ENCODE measurements around the gene CIBAR2. TPM values are rescaled to one million over a fixed set of nuclear protein-coding genes. Genes with fewer than 3 reads are reported as not detected.

Gene CIBAR2
- total and polyA plus RNA-seq, 10 donors, result 0.13 to 2.4 (median 0.35) TPM; not detected in 3

DNA sequence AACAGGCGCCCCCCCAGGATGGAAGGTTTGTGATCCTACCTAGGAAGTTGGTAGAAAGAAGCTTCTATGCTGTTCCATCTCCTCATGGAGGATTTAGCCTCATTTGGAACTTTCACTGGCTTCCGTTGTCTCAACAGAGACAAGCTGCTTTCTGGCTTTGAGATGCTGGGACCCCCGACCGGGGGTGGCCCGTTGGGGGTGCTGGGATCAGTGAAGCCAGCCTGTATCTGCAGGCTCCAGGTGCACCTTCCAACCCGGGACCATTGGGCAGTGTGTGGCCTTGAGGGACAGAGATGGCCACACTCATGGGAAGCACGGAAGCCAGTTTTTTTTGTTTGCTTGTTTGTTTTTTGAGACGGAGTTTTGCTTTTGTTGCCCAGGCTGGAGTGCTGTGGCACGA is 15.4 kb downstream of the CIBAR2 start:
- TF ChIP-seq POLR2AphosphoS5 (IDR thresholded peaks at IDR 0.05) (no peak), POLR2A (IDR thresholded peaks at IDR 0.05) (no peak)
- TF ChIP-seq, protein P1, sequence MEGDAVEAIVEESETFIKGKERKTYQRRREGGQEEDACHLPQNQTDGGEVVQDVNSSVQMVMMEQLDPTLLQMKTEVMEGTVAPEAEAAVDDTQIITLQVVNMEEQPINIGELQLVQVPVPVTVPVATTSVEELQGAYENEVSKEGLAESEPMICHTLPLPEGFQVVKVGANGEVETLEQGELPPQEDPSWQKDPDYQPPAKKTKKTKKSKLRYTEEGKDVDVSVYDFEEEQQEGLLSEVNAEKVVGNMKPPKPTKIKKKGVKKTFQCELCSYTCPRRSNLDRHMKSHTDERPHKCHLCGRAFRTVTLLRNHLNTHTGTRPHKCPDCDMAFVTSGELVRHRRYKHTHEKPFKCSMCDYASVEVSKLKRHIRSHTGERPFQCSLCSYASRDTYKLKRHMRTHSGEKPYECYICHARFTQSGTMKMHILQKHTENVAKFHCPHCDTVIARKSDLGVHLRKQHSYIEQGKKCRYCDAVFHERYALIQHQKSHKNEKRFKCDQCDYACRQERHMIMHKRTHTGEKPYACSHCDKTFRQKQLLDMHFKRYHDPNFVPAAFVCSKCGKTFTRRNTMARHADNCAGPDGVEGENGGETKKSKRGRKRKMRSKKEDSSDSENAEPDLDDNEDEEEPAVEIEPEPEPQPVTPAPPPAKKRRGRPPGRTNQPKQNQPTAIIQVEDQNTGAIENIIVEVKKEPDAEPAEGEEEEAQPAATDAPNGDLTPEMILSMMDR (IDR thresholded peaks at IDR 0.05 in 8 of 11, conservative IDR thresholded peaks at IDR 0.05 in 3 of 11), result no peak
- no peaks in the 10 kb centered on the region for H3K36me3 ChIP-seq
- H3K9me3 ChIP-seq, result no peaks in the 10 kb centered on the region
- H3K27ac ChIP-seq, result no peak overlapping the region
- peaks cover 0 to 12% (median 0%) of the 10 kb centered on the region in 7 donors for H3K27me3 ChIP-seq (replicated peaks in 1 of 7)
- no peak for DNase-seq
- intact Hi-C loops (cut with DNase I; ENCODE audit: low total_unique reads), result no loop called here
- 78 to 89% (median 82%) methylated on average over 9 of the region's 9 CpGs for WGBS, 5 donors
- peaks cover 0 to 9% (median 3%) of the 10 kb centered on the region in 6 donors for H3K4me1 ChIP-seq
- H3K4me3 ChIP-seq, result no peak overlapping the region

DNA sequence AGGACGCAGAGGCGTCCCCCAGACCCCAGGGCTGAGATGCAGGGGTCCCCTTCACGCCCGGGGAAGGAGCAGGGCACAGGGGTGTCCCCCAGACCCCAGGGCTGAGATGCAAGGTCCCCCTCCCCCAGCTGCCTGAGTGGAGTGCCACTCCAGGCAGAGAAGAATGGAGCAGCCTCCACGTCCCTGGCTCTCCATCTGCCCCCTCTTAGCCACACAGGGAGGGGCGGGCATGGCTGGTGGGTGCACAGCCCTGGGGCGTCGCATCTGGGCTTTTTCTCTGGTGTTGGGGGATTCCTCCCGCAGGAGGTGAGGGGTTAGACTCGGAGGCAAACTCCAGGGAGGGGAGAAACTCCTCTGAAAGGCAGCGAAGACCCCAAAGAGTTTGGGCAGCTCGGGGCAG is 17.5 kb downstream of the CIBAR2 start:
- Histone ChIP-seq H3K27me3 (replicated peaks in 1 of 7) (peaks cover 0 to 12% (median 0%) of the 10 kb centered on the region in 7 donors), H3K36me3 (peaks cover 0 to 12% (median 0%) of the 10 kb centered on the region in 6 donors), H3K9me3 (no peaks in the 10 kb centered on the region), H3K27ac (no peak overlapping the region), H3K4me1 (peaks cover 0 to 13% (median 4%) of the 10 kb centered on the region in 6 donors), H3K4me3 (no peak overlapping the region)
- 74 to 93% (median 83%) methylated on average over 8 to 12 of the region's 12 CpGs for WGBS, 5 donors
- intact Hi-C loops (cut with DNase I; ENCODE audit: low total_unique reads), result no loop called here
- TF ChIP-seq POLR2A (IDR thresholded peaks at IDR 0.05) (no peak), POLR2AphosphoS5 (IDR thresholded peaks at IDR 0.05) (no peak)
- TF ChIP-seq, protein P1 (IDR thresholded peaks at IDR 0.05 in 8 of 11, conservative IDR thresholded peaks at IDR 0.05 in 3 of 11), result no peak
- no peak for DNase-seq

DNA sequence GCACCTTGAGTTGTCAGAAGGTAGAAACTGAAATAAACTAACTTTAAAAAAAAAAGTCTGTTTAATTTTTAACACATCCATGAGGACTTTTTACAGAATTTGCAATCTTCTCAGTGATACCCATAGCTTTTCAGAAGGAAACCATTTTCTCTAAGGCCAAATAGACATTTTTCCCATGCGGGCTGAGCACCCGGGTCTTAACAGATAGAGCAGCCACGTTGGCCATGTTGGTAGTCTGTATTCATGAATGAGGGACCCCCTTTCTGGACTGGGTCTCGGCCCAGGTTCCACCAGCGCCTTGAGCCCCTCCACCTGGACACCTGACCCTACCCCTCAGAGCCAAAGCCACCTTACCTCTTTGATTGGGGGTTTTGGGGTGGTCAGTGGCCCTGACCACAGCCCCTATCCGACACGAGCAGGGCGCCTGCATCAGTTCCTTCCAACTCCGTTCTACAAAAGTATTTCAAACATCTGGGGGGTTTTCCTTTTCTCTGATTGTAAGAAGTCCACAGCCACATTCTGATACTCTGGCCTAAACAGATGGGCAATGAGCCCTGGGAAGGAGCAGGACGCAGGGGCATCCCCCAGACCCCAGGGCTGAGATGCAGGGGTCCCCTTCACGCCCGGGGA is 18.0 kb downstream of the CIBAR2 start:
- Histone ChIP-seq H3K36me3 (peaks cover 0 to 17% (median 2%) of the 10 kb centered on the region in 6 donors), H3K9me3 (no peaks in the 10 kb centered on the region), H3K4me3 (no peak overlapping the region), H3K27ac (no peak overlapping the region), H3K4me1 (peaks cover 0 to 13% (median 4%) of the 10 kb centered on the region in 6 donors), H3K27me3 (replicated peaks in 1 of 7) (peaks cover 0 to 12% (median 0%) of the 10 kb centered on the region in 7 donors)
- intact Hi-C loops (cut with DNase I; ENCODE audit: low total_unique reads), result no loop called here
- 84 to 93% (median 90%) methylated on average over 12 of the region's 12 CpGs for whole genome bisulfite sequencing, 5 donors
- DNase-seq, result no peak
- no peak for TF ChIP-seq POLR2A (IDR thresholded peaks at IDR 0.05)
- TF ChIP-seq, protein P1 (IDR thresholded peaks at IDR 0.05 in 8 of 11, conservative IDR thresholded peaks at IDR 0.05 in 3 of 11), result no peak
- TF ChIP-seq POLR2AphosphoS5 (IDR thresholded peaks at IDR 0.05), result no peak

- WGBS, 5 donors, result 89 to 91% (median 91%) methylated on average over 13 of the region's 13 CpGs
- Histone ChIP-seq H3K9me3 (no peaks in the 10 kb centered on the region), H3K4me1 (peaks cover 0 to 13% (median 4%) of the 10 kb centered on the region in 6 donors), H3K4me3 (no peak overlapping the region), H3K27me3 (replicated peaks in 1 of 7) (peaks cover 0 to 12% (median 0%) of the 10 kb centered on the region in 7 donors), H3K27ac (no peak overlapping the region), H3K36me3 (peaks cover 0 to 23% (median 7%) of the 10 kb centered on the region in 6 donors)
- intact Hi-C loops (cut with DNase I; ENCODE audit: low total_unique reads), result no loop called here
- TF ChIP-seq POLR2AphosphoS5 (IDR thresholded peaks at IDR 0.05) (peak in 1 of 3 donors; percentile 3), POLR2A (IDR thresholded peaks at IDR 0.05) (no peak)
- TF ChIP-seq, protein P1 (IDR thresholded peaks at IDR 0.05 in 8 of 11, conservative IDR thresholded peaks at IDR 0.05 in 3 of 11), result no peak
- no peak for DNase-seq
Observed at GRCh38 chr16:85093705-85094104, 18.6 kb downstream of the CIBAR2 start.
